IMR-90 (cell line): Measurements from ENCODE around the gene SKIC8. TPM values are rescaled to one million over a fixed set of nuclear protein-coding genes. Genes with fewer than 3 reads are reported as not detected.
"Not testable (repeated sequence)": the region's sequence is repeated elsewhere in the genome, so short reads cannot be mapped to it uniquely, and the experiment has no call there.

Source experiments
- ATAC-seq: fragments of 200-7000 bp; cut with Tn5 transposase; 2 replicates; pipeline ENCODE4 v1.9.1; 2020; ENCODE audit warnings: low read depth, mild to moderate bottlenecking, moderate library complexity
- BruUV-seq: library from RNA; stranded (reverse); fragments of 400-500 nt; replicated peaks from 2 replicates; lab custom pipeline; 2021; lab: Mats Ljungman, UMichigan
- CTCF ChIA-PET: fragments of 300-600 bp; formaldehyde crosslinking; extraction: SDS; loops from one replicate; lab custom pipeline; 2021; ENCODE audit warnings: antibody characterized with exemption; lab: Yijun Ruan, JAX
- POLR2A ChIA-PET: fragments of 300-600 bp; sonication (Branson Sonifier 250); formaldehyde crosslinking; loops from one replicate; lab custom pipeline; 2022; ENCODE audit warnings: antibody characterized with exemption; ENCODE audit not compliant: unreplicated experiment; lab: Charles Lee
- DNase-seq: peaks from one replicate; pipeline ENCODE4 v3.0.0; 2013
- H2AFZ ChIP-seq: replicated peaks from 2 replicates; pipeline ENCODE3; 2013; ENCODE audit warnings: low read length, mild to moderate bottlenecking; ENCODE audit not compliant: poor library complexity
- H2AK5ac ChIP-seq: 2 replicates; pipeline ENCODE4 v1.6.1; 2013; ENCODE audit warnings: low read depth, low read length, inconsistent platforms
- H2AK9ac ChIP-seq: replicated peaks from 2 replicates; pipeline ENCODE3; 2013; ENCODE audit warnings: mild to moderate bottlenecking, low read depth, low read length, moderate library complexity; ENCODE audit not compliant: poor library complexity
- H2BK120ac ChIP-seq: 2 replicates; pipeline ENCODE4 v1.6.1; 2013; ENCODE audit warnings: low read depth, low read length, inconsistent platforms
- H2BK15ac ChIP-seq: 3 replicates; pipeline ENCODE4 v1.6.1; 2013; ENCODE audit warnings: low read depth, low read length, inconsistent platforms
- H2BK20ac ChIP-seq: 2 replicates; pipeline ENCODE4 v1.6.1; 2013; ENCODE audit warnings: low read depth, mild to moderate bottlenecking, inconsistent platforms, low read length, moderate library complexity
- H2BK5ac ChIP-seq: 2 replicates; pipeline ENCODE4 v1.6.1; 2013; ENCODE audit warnings: mild to moderate bottlenecking, low read depth, low read length, inconsistent platforms; ENCODE audit not compliant: poor library complexity, severe bottlenecking
- H3K14ac ChIP-seq: replicated peaks from 2 replicates; pipeline ENCODE4 v1.6.1; 2013; ENCODE audit warnings: low read depth, low read length, inconsistent platforms
- H3K18ac ChIP-seq: 2 replicates; pipeline ENCODE4 v1.6.1; 2013; ENCODE audit warnings: low read depth, low read length, control low read depth
- H3K23ac ChIP-seq: 2 replicates; pipeline ENCODE4 v1.6.1; 2013; ENCODE audit warnings: low read depth, low read length, inconsistent platforms
- H3K27ac ChIP-seq: 2 replicates; pipeline ENCODE4 v1.5.1; 2013; ENCODE audit warnings: mild to moderate bottlenecking, control low read depth, low read length; ENCODE audit not compliant: insufficient read depth
- H3K27me3 ChIP-seq: 2 replicates; pipeline ENCODE4 v1.6.1; 2013; ENCODE audit warnings: low read length; ENCODE audit not compliant: control insufficient read depth, insufficient read depth
- H3K36me3 ChIP-seq: 2 replicates; pipeline ENCODE4 v1.6.1; 2013; ENCODE audit warnings: low read length, mixed read lengths; ENCODE audit not compliant: control insufficient read depth, insufficient read depth
- H3K4ac ChIP-seq: 2 replicates; pipeline ENCODE4 v1.6.1; 2013; ENCODE audit warnings: low read depth, low read length, inconsistent platforms
- H3K4me1 ChIP-seq: 2 replicates; pipeline ENCODE4 v1.6.1; 2013; ENCODE audit warnings: low read length, mixed read lengths; ENCODE audit not compliant: control insufficient read depth, insufficient read depth
- H3K4me2 ChIP-seq: 2 replicates; pipeline ENCODE4 v1.6.1; 2013; ENCODE audit warnings: low read depth, mild to moderate bottlenecking, control low read depth, low read length, moderate library complexity
- H3K4me3 ChIP-seq: 2 replicates; pipeline ENCODE4 v1.5.1; 2013; ENCODE audit warnings: low read depth, mild to moderate bottlenecking, control low read depth, low read length, moderate library complexity; ENCODE audit not compliant: insufficient read depth
- H3K56ac ChIP-seq: 2 replicates; pipeline ENCODE4 v1.6.1; 2013; ENCODE audit warnings: low read length, inconsistent platforms; ENCODE audit not compliant: insufficient read depth; ENCODE audit errors: extremely low read depth
- H3K79me1 ChIP-seq, 2 experiments: 2 replicates each; pipeline ENCODE4 v1.6.1; 2013; ENCODE audit warnings: low read length in 2 of 2, inconsistent platforms in 1 of 2, low read depth in 1 of 2
- H3K9ac ChIP-seq: 2 replicates; pipeline ENCODE4 v1.6.1; 2013; ENCODE audit warnings: low read depth, low read length, control low read depth
- H3K9me1 ChIP-seq: 2 replicates; pipeline ENCODE4 v1.6.1; 2013; ENCODE audit warnings: low read length, inconsistent platforms; ENCODE audit not compliant: insufficient read depth
- H3K9me3 ChIP-seq: 2 replicates; pipeline ENCODE4 v1.6.1; 2013; ENCODE audit warnings: low read length; ENCODE audit not compliant: control insufficient read depth, insufficient read depth
- H4K20me1 ChIP-seq: 2 replicates; pipeline ENCODE4 v1.6.1; 2013; ENCODE audit warnings: low read length, inconsistent platforms; ENCODE audit not compliant: insufficient read depth
- H4K5ac ChIP-seq: 2 replicates; pipeline ENCODE4 v1.6.1; 2013; ENCODE audit warnings: mild to moderate bottlenecking, low read depth, low read length, control low read depth
- H4K8ac ChIP-seq, 2 experiments: 2 replicates each; pipeline ENCODE4 v1.6.1; 2013; ENCODE audit warnings: low read depth in 2 of 2, low read length in 2 of 2, control low read depth in 1 of 2, inconsistent platforms in 1 of 2
- H4K91ac ChIP-seq: 2 replicates; pipeline ENCODE4 v1.6.1; 2013; ENCODE audit warnings: low read depth, low read length, inconsistent platforms; ENCODE audit not compliant: insufficient read depth
- WGBS, 2 experiments: methylation state at CpG; one replicate each; pipeline versions ENCODE4 v1.1.5 to v1.1.7; 2013; ENCODE audit warnings: missing lambda C conversion rate in 2 of 2; ENCODE audit not compliant: insufficient read length in 1 of 2; ENCODE audit errors: extremely low coverage in 2 of 2; 5-methylcytosine and 5-hydroxymethylcytosine counted together
- dilution Hi-C: fragments of 300-500 bp; cut with HindIII; formaldehyde crosslinking; loops from one replicate; pipeline ENCODE4 v1.14.3; 2018; ENCODE audit warnings: low sequenced_read_pairs; ENCODE audit not compliant: unreplicated experiment
- in situ Hi-C: fragments of 300-500 bp; cut with MboI; formaldehyde crosslinking; loops from 3 replicates; pipeline ENCODE4 v1.14.3; 2019; ENCODE audit warnings: low sequenced_read_pairs, inconsistent platforms, mixed read lengths
- intact Hi-C: fragments of 100-400 bp; cut with micrococcal nuclease; formaldehyde crosslinking; loops from 2 replicates; pipeline ENCODE4 v1.10.0; 2022
- polyA plus RNA-seq, 3 experiments: library from polyadenylated mRNA; depleted of rRNA; stranded (reverse); fragments of >200 nt; gene quantifications; 2 replicates each; pipeline ENCODE4 v1.2.3, GENCODE V29; 2012; ENCODE audit warnings: low replicate concordance in 1 of 3
- total RNA-seq: library from RNA; depleted of rRNA; stranded (reverse); fragments of >200 nt; gene quantifications from 2 replicates; pipeline ENCODE4 v1.2.3, GENCODE V29; 2012

SKIC8 gene
- total and polyA plus RNA-seq, 2 of the 4 experiments (the other 2 are of a cell fraction) = 72.2 to 124 TPM

DNA sequence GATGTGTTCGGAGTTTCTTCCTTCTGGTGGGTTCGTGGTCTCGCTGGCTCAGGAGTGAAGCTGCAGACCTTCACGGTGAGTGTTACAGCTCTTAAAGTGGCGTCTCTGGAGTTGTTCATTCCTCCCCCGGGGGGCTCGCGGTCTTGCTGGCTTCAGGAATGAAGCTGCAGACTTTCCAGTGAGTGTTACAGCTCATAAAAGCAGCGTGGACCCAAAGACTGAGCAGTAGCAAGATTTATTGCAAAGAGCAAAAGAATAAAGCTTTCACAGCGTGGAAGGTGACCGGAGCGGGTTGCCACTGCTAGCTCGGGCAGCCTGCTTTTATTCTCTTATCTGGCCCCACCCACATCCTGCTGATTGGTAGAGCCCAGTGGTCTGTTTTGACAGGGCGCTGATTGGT, 54.0 kb downstream of the SKIC8 start:
- H2AK5ac ChIP-seq, POLR2A ChIA-PET: not testable (repeated sequence)

More for the DNA sequence above, 54.0 kb downstream of the SKIC8 start:
- H3K56ac ChIP-seq, H3K9ac ChIP-seq, H2BK5ac ChIP-seq, H3K4me3 ChIP-seq, H3K9me3 ChIP-seq, H4K91ac ChIP-seq, in situ Hi-C loops, H4K20me1 ChIP-seq, DNase-seq, dilution Hi-C loops, H3K4me2 ChIP-seq, H2BK15ac ChIP-seq, H3K79me1 ChIP-seq, H2AFZ ChIP-seq, H3K18ac ChIP-seq, H3K27ac ChIP-seq, H4K8ac ChIP-seq, intact Hi-C loops, H2BK20ac ChIP-seq, H3K9me1 ChIP-seq, BruUV-seq, H3K14ac ChIP-seq, H2AK9ac ChIP-seq, H3K36me3 ChIP-seq, ATAC-seq, H3K4ac ChIP-seq, H2BK120ac ChIP-seq, H3K27me3 ChIP-seq, H4K5ac ChIP-seq, H3K4me1 ChIP-seq, H3K23ac ChIP-seq: not testable (repeated sequence)
- 53% methylated on average over 5 of the region's 14 CpGs; no CpG with 5 or more reads in 1 of the 2 experiments for WGBS, 2 experiments
- CTCF ChIA-PET = interaction anchor here (0.6 kb wide), 2 partner anchors 69 to 132 kb away, joined by 3 to 4 read pairs; no protein-coding TSS in a partner anchor
